Stimulated activated naive CD4-positive, alpha-beta T cell treated with Interleukin-2 at 50 U/mL for 16 hours (primary cell): ENCODE measurements around the gene KRTAP9-4.
"Not testable (repeated sequence)": the region's sequence is repeated elsewhere in the genome, so short reads cannot be mapped to it uniquely, and the experiment has no call there.

ENCODE experiments used
- DNase-seq: peaks from one replicate; lab custom pipeline; 2025; lab: John Stamatoyannopoulos, UW

KRTAP9-4 gene, protein sequence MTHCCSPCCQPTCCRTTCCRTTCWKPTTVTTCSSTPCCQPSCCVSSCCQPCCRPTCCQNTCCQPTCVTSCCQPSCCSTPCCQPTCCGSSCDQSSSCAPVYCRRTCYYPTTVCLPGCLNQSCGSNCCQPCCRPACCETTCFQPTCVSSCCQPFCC

DNA sequence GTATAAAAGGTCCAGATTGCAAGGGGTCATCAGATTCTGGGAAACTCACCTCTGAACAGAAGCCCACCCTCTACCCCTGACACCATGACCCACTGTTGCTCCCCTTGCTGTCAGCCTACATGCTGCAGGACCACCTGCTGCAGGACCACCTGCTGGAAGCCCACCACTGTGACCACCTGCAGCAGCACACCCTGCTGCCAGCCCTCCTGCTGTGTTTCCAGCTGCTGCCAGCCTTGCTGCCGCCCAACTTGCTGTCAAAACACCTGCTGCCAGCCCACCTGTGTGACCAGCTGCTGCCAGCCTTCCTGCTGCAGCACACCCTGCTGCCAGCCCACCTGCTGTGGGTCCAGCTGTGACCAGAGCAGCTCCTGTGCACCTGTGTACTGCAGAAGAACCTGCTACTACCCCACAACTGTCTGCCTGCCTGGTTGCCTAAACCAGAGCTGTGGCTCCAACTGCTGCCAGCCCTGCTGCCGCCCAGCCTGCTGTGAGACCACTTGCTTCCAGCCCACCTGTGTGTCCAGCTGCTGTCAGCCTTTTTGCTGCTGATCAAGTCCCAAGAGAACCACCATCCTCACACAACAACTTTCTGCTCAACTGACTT lies at the start of gene KRTAP9-4:
KRTAP9-4 (plus strand) TSS at position 51 of the 604 bp plus-strand sequence; CDS start at position 85, 34 bp downstream.
- DNase-seq, result not testable (repeated sequence)

DNA sequence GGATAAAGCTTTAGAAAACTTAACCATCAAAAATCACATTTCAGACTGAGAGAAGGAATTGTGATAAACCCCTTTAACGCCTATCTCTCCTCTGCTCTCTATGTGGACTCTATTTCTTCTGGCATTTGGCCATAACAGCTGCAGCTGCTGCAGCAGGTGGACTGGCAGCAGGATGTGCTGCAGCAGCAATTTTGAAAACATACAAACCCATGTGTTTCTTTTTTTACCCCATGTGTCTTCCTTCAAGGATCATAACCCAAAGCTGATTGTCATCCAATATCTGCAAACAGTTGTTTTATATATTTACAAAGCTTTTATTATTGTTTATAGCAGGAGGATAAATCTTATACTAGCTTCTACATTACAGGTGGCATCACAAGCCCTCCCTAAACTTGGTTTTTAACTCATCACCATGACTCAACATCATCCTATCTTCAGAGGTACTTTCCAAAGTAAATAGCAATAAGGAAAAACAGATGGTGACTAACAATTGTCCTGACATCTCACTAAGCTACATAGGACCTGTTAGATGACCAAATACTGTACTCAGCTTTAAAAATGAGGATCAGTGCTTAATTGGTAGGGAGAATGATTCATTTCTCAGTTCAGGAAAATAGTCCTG lies 37.5 kb upstream of the KRTAP9-4 start:
- DNase-seq, result no peak

DNA sequence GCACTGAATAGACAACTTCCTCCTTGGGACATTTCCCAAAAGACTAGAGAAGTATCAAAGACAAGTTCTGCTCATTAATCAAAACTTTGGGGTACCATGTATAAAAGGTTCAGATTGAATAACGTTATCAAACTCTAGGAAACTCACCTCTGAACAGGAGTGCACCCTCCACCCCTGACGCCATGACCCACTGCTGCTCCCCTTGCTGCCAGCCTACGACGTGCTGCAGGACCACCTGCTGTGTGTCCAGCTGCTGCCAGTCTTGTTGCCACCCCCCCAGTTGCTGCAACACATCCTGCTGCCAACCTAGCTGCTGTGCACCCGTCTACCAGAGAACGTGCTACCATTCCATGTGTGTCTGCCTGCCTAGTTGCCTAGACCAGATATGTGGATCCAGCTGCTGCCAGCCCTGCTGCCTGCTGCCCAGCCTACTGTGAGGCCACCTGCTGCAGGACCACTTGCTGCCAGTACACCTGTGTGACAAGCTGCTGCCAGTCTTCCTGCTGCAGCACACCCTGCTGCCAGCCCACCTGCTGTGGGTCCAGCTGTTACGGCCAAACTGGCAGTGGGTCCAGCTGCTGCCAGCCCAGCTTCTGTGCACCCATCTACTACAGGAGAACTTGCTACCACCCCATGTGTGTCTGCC lies 36.8 kb upstream of the KRTAP9-4 start:
- no peak for DNase-seq

DNA sequence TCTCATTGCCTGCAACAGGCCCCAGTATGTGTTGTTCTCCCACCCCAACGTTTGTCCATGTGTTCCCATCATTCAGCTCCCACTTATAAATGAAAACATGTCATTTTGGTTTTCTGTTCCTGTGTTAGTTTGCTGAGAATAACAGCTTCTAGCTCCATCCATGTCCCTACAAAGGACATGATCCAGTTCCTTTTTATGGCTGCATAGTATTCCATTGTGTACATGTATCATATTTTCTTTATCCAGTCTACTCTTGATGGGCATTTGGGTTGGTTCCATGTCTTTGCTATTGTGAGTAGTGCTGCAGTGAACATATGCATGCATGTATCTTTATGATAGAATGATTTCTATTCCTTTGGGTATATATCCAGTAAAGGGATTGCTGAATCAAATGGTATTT lies 33.8 kb upstream of the KRTAP9-4 start:
- no peak for DNase-seq

GRCh38 chr17:41223821-41224220 lies 25.7 kb upstream of the KRTAP9-4 start:
- no peak for DNase-seq

DNA sequence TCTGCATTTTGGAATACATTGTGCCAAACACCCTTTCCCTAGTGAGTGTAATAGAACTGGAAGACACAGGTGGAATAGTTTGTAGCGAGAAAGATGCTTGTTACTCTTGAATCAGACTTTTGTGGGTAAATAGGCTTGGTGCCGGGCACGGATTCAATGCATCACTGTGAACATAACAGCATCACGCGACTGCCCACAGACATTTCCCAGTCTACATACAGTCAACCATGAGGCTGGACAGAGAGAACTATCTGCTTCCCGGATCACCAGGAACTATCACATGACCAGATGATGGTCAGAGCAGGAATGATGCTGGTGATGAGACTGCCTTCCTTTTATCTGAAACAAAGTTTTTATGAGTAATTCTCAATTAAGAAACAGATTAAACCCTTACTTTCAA lies 23.4 kb upstream of the KRTAP9-4 start:
- no peak for DNase-seq

GRCh38 chr17:41226598-41227095 lies 22.8 kb upstream of the KRTAP9-4 start, which contains the start of gene KRTAP9-2:
TSS of gene KRTAP9-2 (plus strand) at chr17:41226648. CDS start at chr17:41226655, 7 bp downstream.
- DNase-seq, result not testable (repeated sequence)

DNA sequence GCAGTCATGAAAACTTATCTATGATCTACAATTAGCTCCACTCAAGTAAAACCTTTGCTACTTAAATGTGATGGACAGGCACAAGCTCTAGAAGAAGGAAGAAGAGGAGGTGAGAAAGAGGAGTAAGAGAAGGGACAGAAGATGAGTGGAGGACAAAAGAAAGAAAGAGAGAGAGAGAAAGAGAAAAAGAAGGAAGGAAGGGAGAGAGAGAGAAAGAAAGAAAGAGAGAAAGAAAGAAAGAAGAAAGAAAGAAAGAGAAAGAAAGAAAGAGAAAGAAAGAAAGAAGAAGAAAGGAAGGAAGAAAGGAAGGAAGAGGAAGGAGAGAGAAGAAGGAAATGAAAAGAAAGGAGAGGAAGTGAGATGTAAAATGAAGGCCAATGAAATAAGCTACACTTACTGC lies 19.4 kb upstream of the KRTAP9-4 start:
- no peak for DNase-seq

DNA sequence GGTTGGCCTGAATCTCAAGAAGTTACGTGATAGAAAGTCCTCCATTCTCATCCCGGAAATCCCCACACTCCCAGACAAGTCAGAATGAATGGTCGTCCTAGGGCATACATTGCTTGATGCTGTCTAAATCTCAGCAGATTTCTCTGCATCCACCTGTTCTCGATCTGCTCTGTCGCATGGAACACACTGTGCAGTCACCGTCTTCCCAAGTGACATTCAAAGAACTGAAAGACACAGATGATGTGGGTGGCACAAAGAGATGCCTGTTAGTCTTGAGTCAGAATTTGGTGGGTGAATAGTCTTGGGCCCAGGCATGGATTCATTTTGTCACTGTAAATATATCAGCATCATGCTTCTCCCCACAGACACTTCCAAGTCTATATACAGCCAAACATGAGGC lies 17.8 kb upstream of the KRTAP9-4 start:
- DNase-seq, result no peak

DNA sequence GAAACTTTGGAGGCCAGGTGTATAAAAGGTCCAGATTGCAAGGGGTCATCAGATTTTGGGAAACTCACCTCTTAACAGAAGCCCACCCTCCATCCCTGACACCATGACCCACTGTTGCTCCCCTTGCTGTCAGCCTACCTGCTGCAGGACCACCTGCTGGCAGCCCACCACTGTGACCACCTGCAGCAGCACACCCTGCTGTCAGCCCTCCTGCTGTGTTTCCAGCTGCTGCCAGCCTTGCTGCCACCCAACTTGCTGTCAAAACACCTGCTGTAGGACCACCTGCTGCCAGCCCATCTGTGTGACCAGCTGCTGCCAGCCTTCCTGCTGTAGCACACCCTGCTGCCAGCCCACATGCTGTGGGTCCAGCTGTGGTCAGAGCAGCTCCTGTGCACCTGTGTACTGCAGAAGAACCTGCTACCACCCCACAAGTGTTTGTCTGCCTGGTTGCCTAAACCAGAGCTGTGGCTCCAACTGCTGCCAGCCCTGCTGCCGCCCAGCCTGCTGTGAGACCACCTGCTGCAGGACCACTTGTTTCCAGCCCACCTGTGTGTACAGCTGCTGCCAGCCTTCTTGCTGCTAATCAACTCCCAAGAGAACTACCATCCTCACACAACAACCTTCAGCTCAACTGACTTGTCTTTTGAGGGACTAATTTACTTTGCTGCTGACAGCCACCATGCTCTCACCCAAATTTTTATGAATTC lies 16.9 kb upstream of the KRTAP9-4 start, which contains the start of gene KRTAP9-3:
KRTAP9-3 (plus strand) TSS at position 51 of the 707 bp plus-strand sequence; CDS start at position 104, 53 bp downstream.
- DNase-seq, result not testable (repeated sequence)

- not testable (repeated sequence) for DNase-seq
Measured at GRCh38 chr17:41237116-41237515, 12.4 kb upstream of the KRTAP9-4 start.

- DNase-seq, result not testable (repeated sequence)
Measured at GRCh38 chr17:41237949-41238437, 11.5 kb upstream of the KRTAP9-4 start, which contains the start of gene KRTAP9-8. TSS of gene KRTAP9-8 (plus strand) at chr17:41237999. CDS start at chr17:41238052, 53 bp downstream.

DNA sequence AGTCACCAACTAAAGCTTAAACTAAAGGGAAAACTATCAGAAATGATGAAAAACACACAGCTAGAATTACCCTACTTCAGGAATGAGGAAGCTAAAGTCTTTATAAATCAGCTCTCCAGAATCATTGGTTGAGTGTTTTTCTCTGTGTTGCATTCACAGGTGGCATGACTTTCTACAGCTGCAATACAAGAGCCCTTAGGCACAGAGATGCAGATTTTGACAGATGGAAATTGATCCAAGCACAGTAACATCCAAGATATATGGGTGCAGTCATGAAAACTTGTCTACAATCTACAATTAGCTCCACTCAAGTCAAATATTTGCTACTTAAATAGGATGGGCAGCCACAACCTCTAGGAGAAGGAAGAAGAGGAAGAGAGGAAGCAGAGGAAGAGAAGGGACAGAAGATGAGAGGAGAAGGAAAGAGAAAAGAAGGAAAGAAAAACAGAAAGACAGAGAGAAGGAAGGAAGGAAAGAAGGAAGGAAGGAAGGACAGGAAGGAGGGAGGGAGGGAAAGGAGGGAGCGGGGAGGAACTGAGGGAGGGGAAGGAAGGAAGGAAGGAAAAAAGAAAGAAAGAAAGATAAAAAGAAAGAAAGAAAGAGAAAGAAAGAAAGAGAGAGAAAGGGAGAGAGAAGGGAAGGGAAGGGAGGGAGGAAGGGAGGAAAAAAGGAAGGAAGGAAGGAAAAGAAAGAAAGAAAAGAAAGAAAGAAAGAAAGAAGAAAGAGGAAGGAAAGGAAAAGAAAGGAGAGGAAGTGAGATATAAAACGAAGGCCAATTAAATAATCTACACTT lies 2.3 kb upstream of the KRTAP9-4 start:
- not testable (repeated sequence) for DNase-seq

- no peak for DNase-seq
Measured at GRCh38 chr17:41251261-41251660, 1.8 kb downstream of the KRTAP9-4 start.

DNA sequence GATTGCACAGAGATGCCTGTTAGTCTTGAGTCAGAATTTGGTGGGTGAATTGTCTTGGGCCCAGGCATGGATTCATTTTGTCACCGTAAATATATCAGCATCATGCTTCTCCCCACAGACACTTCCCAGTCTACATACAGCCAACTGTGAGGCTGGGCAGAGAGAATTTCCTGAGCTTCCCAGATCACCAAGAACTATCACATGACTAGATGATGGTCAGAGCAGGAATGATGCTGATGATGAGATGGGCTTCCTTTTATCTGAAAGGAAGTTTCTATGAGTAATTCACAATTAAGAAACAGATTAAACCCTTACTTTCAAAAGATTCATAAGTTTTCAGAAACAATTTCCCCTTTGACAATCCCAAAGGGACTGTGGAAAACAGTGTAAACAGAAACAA lies 5.4 kb downstream of the KRTAP9-4 start:
- DNase-seq, result no peak

GRCh38 chr17:41255381-41256290 lies 6.1 kb downstream of the KRTAP9-4 start, which contains the start of gene KRTAP9-9:
TSS of gene KRTAP9-9 (plus strand) at chr17:41255384.
- not testable (repeated sequence) for DNase-seq

DNA sequence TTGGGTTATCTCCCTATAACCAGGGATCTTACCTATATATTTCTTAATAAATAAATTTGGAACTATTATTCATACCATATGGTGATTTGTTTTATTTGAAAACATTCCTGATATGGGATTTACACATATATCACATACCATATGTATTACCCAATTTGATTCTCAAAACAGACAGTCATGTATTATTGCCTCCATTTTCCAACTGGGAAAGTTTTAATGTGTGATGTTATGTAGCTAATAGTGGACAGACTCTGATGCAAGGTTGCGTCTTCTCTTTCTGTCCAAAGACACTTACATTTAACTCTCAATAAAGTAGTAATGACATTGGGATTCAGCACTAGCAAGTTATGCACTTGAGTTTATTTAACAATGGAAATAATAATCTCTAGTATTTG lies 6.8 kb downstream of the KRTAP9-4 start:
- DNase-seq, result no peak

DNA sequence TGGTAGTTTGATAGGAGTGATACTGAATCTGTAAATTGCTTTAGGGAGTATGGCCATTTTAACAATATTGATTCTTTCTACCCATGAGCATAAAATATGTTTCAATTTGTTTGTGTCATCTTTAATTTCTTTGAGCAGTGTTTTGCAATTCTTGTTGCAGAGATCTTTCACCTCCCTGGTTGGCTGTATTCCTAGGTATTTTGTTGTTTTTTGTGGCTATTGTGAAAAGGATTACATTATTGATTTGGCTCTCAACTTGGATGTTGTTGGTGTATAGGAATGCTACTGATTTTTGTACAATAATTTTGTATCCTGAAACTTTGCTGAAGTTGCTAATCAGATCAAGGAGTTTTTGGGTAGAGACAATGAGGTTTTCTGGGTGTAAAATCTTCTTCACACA lies 8.9 kb downstream of the KRTAP9-4 start:
- no peak for DNase-seq

DNA sequence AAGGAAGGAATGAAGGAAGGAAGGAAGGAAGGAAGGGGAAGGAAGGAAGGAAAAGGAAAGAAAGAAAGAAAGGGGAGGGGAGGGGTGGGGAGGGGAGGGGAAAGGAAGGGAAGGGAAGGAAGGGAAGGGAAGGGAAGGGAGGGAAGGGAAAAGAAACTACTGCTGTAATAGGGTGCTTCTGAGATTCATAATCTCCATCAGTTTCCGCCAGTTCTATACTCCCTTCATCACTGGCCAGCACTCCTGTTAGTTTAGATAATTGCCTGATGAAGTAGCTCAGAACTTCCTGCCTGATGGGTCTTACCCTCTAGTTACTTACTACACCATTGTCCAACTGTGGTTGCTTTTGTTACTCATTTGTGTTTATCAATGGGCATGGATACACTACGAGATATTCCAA lies 13.7 kb downstream of the KRTAP9-4 start:
- DNase-seq, result no peak

DNA sequence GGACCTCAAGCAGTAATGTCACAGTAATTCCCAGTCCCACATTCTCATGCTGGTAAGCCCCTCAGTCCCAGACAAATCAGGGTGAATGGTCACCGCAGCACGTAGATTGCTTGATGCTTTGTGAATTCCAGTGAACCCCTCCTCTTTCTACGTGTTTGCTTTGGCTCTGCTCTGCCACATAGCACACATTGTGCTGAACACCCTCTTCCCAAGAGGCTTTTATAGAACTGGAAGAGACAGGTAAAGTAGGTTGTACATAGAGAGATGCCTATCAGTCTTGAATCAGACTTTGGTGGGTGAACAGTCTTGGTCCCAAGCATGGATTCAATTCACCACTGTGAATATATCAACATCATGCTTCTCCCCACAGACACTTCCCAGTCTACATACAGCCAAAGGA lies 15.1 kb downstream of the KRTAP9-4 start:
- no peak for DNase-seq
